Spleen (tissue), 7 donors: Measurements from ENCODE around the gene ANKRD2.

ENCODE experiments used
- POLR2A ChIP-seq, 3 donors: fragments of 450-650 bp; IDR thresholded peaks; one replicate each; pipeline ENCODE4 v1.5.1; 2017; ENCODE audit warnings: antibody characterized with exemption in 3 of 3, mild to moderate bottlenecking in 1 of 3
- POLR2AphosphoS5 ChIP-seq, 3 donors: sonication (generic); formaldehyde crosslinking; IDR thresholded peaks; one replicate each; pipeline ENCODE4 v1.5.1; 2017; ENCODE audit warnings: antibody characterized with exemption in 3 of 3
- TF ChIP-seq, protein P1 (sequence below), 11 experiments: fragments of 200-600 bp in 7 of 11; fragments of 450-650 bp in 4 of 11; sonication (generic) in 4 of 11; IDR thresholded peaks in 8 of 11; conservative IDR thresholded peaks in 3 of 11; 1 replicate in 7 of 11; 2 replicates in 4 of 11; pipeline versions ENCODE4 v1.4.0 to v1.8.0; 2016 to 2021; ENCODE audit warnings: antibody characterized with exemption in 11 of 11, inconsistent platforms in 4 of 11, mild to moderate bottlenecking in 1 of 11
- donor health status: DM: no; HTN: no; CAD: no; lungs with moderate emphysema.
- donor health status: DM: no; HTN: no; CAD: no.
- donor health status: DM: no; HTN: no; CAD: no.

DNA sequence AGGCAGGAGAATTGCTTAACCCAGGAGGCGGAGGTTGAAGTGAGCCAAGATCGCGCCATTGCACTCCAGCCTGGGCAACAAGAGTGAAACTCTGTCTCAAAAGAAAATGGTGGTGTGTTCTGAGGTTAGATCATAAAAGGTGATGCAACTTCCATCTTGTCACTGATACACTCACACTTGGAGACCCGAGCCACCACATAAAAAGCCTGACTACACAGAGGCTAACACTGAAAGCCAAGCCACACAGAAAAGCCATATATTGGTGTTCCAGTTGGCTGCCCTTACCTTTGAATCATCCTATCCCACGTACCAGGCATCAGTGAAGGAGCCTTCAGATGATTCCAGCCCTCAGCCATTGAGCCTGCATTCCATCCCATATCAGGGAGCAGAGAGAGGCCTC, 56.7 kb downstream of the ANKRD2 start:
- TF ChIP-seq, protein P1, sequence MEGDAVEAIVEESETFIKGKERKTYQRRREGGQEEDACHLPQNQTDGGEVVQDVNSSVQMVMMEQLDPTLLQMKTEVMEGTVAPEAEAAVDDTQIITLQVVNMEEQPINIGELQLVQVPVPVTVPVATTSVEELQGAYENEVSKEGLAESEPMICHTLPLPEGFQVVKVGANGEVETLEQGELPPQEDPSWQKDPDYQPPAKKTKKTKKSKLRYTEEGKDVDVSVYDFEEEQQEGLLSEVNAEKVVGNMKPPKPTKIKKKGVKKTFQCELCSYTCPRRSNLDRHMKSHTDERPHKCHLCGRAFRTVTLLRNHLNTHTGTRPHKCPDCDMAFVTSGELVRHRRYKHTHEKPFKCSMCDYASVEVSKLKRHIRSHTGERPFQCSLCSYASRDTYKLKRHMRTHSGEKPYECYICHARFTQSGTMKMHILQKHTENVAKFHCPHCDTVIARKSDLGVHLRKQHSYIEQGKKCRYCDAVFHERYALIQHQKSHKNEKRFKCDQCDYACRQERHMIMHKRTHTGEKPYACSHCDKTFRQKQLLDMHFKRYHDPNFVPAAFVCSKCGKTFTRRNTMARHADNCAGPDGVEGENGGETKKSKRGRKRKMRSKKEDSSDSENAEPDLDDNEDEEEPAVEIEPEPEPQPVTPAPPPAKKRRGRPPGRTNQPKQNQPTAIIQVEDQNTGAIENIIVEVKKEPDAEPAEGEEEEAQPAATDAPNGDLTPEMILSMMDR (IDR thresholded peaks at IDR 0.05 in 8 of 11, conservative IDR thresholded peaks at IDR 0.05 in 3 of 11): no peak
- TF ChIP-seq POLR2A (IDR thresholded peaks at IDR 0.05) (no peak), POLR2AphosphoS5 (IDR thresholded peaks at IDR 0.05) (no peak)
